ENCODE results near the gene IKZF1. TPM values are rescaled to one million over a fixed set of nuclear protein-coding genes. Genes with fewer than 3 reads are reported as not detected.

IKZF1 gene
- total RNA-seq, 1 donor from 2014 or later: 2.0 TPM

DNA sequence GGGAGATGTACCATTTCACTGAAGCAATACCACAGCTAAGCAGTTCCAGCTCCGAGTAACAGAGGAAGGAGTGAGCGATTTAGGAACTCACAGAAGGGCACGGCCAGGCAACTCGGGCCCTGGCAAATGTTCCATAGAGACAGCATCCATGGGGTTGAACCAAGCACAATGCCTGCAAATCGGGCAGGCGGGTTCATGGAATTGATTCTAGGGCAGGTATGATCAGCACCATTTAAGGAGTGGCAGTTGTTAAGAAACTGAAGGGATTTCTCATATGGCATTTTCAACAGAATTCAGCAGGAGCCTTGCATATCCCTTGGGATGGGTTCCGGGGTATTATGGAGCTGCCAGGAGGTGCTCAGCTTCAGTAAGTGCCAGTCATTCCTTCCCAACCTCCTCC, 66.4 kb downstream of the IKZF1 start:
- no peaks in the 10 kb centered on the region for H3K27me3 Mint-ChIP-seq
- no peak for DNase-seq (ENCODE audit: extremely low spot score, unreplicated experiment)
- peaks cover 8% of the 10 kb centered on the region for H3K9me3 Mint-ChIP-seq
- no peaks in the 10 kb centered on the region for H3K36me3 Mint-ChIP-seq
- H3K27ac Mint-ChIP-seq: no peak overlapping the region
- no peak overlapping the region for H3K4me3 Mint-ChIP-seq
- no peak for TF ChIP-seq CTCF (conservative IDR thresholded peaks at IDR 0.05)
- H3K4me1 Mint-ChIP-seq (ENCODE audit: unreplicated experiment): no peaks in the 10 kb centered on the region

DNA sequence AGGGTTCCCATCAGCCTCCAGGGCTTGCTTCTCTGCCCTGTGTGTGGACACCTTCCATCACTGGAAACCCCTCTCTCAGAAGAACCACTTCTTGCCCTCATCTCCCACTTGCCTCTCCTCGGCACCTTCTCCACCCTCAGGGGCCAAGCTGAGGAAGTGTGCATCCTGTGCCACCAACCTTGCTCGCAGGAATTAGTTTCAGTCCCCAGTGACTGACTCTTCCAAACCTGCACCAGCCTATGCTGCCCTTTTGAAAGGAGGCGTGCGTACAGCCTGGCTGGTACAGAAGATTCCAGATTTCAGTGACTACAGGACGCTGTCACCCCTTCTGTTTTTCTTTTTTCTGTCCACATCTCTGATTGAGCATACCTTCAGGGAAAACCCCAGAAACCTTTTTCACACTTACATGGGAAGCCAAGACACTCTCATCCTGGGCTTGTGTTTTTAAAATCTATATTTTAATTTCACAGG, 67.1 kb downstream of the IKZF1 start:
- Mint-ChIP-seq H3K27me3 (no peaks in the 10 kb centered on the region), H3K4me3 (no peak overlapping the region), H3K36me3 (no peaks in the 10 kb centered on the region), H3K4me1 (ENCODE audit: unreplicated experiment) (no peaks in the 10 kb centered on the region), H3K9me3 (peaks cover 8% of the 10 kb centered on the region), H3K27ac (no peak overlapping the region)
- no peak for TF ChIP-seq CTCF (conservative IDR thresholded peaks at IDR 0.05)
- no peak for DNase-seq (ENCODE audit: extremely low spot score, unreplicated experiment)

DNA sequence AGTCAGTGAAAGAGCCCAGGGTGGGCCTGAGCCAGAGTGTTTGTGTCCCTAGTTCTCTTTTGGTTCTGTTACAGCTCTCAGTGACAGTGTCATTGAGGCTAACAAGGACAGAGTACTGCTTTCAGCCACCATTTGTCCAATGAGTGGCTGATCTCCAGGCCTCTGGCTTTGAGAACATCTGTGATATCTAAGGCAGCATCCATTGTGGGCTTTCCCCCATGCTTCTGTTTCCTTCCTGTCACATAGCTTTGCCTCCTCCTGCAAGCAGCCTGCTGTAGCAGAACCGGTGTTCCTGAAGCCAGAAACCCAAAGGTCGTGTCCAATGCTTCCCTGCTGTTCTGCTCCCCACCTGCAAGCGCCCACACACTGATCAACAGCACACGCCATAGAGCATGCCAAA, 68.4 kb downstream of the IKZF1 start:
- DNase-seq (ENCODE audit: extremely low spot score, unreplicated experiment): no peak
- TF ChIP-seq CTCF (conservative IDR thresholded peaks at IDR 0.05): no peak
- Mint-ChIP-seq H3K27me3 (no peaks in the 10 kb centered on the region), H3K36me3 (no peaks in the 10 kb centered on the region), H3K4me1 (ENCODE audit: unreplicated experiment) (no peaks in the 10 kb centered on the region), H3K9me3 (peaks cover 8% of the 10 kb centered on the region), H3K27ac (no peak overlapping the region), H3K4me3 (no peak overlapping the region)

GRCh38 chr7:50376056-50376820, 71.7 kb downstream of the IKZF1 start:
- Mint-ChIP-seq H3K36me3 (no peaks in the 10 kb centered on the region), H3K27me3 (no peaks in the 10 kb centered on the region), H3K9me3 (no peaks in the 10 kb centered on the region), H3K4me3 (no peak overlapping the region), H3K27ac (no peak overlapping the region), H3K4me1 (ENCODE audit: unreplicated experiment) (no peaks in the 10 kb centered on the region)
- DNase-seq (ENCODE audit: extremely low spot score, unreplicated experiment): no peak
- TF ChIP-seq CTCF (conservative IDR thresholded peaks at IDR 0.05): no peak

- H3K4me3 Mint-ChIP-seq: no peak overlapping the region
- H3K27me3 Mint-ChIP-seq: no peaks in the 10 kb centered on the region
- H3K36me3 Mint-ChIP-seq: no peaks in the 10 kb centered on the region
- no peak for TF ChIP-seq CTCF (conservative IDR thresholded peaks at IDR 0.05)
- no peaks in the 10 kb centered on the region for H3K4me1 Mint-ChIP-seq (ENCODE audit: unreplicated experiment)
- no peak for DNase-seq (ENCODE audit: extremely low spot score, unreplicated experiment)
- no peaks in the 10 kb centered on the region for H3K9me3 Mint-ChIP-seq
- H3K27ac Mint-ChIP-seq: no peak overlapping the region
Observed at GRCh38 chr7:50377356-50377755, 72.8 kb downstream of the IKZF1 start.

All from type B pancreatic cell (in vitro differentiated cells).